HEK293 (cell line): Measurements from ENCODE around the gene PDE4D.

Experiments
- ELK4 ChIP-seq: IDR thresholded peaks from 2 replicates; pipeline ENCODE4 v1.6.1; 2011; ENCODE audit warnings: mild to moderate bottlenecking, low read depth, low read length, borderline replicate concordance
- PRDM1 ChIP-seq: fragments of 450-650 bp; formaldehyde crosslinking; IDR thresholded peaks from 2 replicates; pipeline ENCODE4; 2016; ENCODE audit warnings: missing biosample characterization, missing genetic modification characterization
- RBAK ChIP-seq: fragments of 450-650 bp; formaldehyde crosslinking; IDR thresholded peaks from 2 replicates; pipeline ENCODE4 v1.5.1; 2016; ENCODE audit warnings: missing biosample characterization, missing genetic modification characterization
- REST ChIP-seq: fragments of 450-650 bp; formaldehyde crosslinking; IDR thresholded peaks from 2 replicates; pipeline ENCODE4 v1.5.1; 2016; ENCODE audit warnings: missing biosample characterization, missing genetic modification characterization
- YY2 ChIP-seq: fragments of 450-650 bp; formaldehyde crosslinking; IDR thresholded peaks from 2 replicates; pipeline ENCODE4 v1.5.1; 2016; ENCODE audit warnings: missing biosample characterization, missing genetic modification characterization
- ZFP3 ChIP-seq: fragments of 450-650 bp; formaldehyde crosslinking; IDR thresholded peaks from 2 replicates; pipeline ENCODE4 v1.5.1; 2016; ENCODE audit warnings: low read depth, missing biosample characterization, missing genetic modification characterization
- ZFP41 ChIP-seq: fragments of 450-650 bp; formaldehyde crosslinking; IDR thresholded peaks from 2 replicates; pipeline ENCODE4 v1.5.1; 2016; ENCODE audit warnings: missing biosample characterization, missing genetic modification characterization, borderline replicate concordance
- ZNF121 ChIP-seq: fragments of 450-650 bp; formaldehyde crosslinking; IDR thresholded peaks from 2 replicates; pipeline ENCODE4 v1.5.1; 2016; ENCODE audit warnings: missing biosample characterization, missing genetic modification characterization
- ZNF148 ChIP-seq: fragments of 450-650 bp; formaldehyde crosslinking; IDR thresholded peaks from 2 replicates; pipeline ENCODE4 v1.5.0; 2017; ENCODE audit warnings: missing biosample characterization, missing genetic modification characterization, borderline replicate concordance
- ZNF354C ChIP-seq: fragments of 450-650 bp; formaldehyde crosslinking; IDR thresholded peaks from 2 replicates; pipeline ENCODE4 v1.5.1; 2016; ENCODE audit warnings: missing biosample characterization, missing genetic modification characterization, low read depth, borderline replicate concordance
- ZNF510 ChIP-seq: fragments of 450-650 bp; formaldehyde crosslinking; IDR thresholded peaks from 2 replicates; pipeline ENCODE4 v1.5.1; 2018; ENCODE audit warnings: mild to moderate bottlenecking, missing genetic modification characterization, missing biosample characterization; ENCODE audit not compliant: insufficient replicate concordance
- ZNF513 ChIP-seq: fragments of 450-650 bp; IDR thresholded peaks from 2 replicates; pipeline ENCODE4 v1.5.1; 2018; ENCODE audit warnings: missing biosample characterization, missing genetic modification characterization
- ZNF561 ChIP-seq: fragments of 450-650 bp; IDR thresholded peaks from 2 replicates; pipeline ENCODE4 v1.5.1; 2018; ENCODE audit warnings: missing biosample characterization, missing genetic modification characterization, borderline replicate concordance
- ZNF654 ChIP-seq: fragments of 450-650 bp; formaldehyde crosslinking; IDR thresholded peaks from 2 replicates; pipeline ENCODE4 v1.5.1; 2016; ENCODE audit warnings: low read depth, missing biosample characterization, missing genetic modification characterization
- ZNF707 ChIP-seq: fragments of 450-650 bp; formaldehyde crosslinking; IDR thresholded peaks from 2 replicates; pipeline ENCODE4 v1.5.1; 2016; ENCODE audit warnings: missing biosample characterization, missing genetic modification characterization
- ZNF776 ChIP-seq: fragments of 450-650 bp; formaldehyde crosslinking; IDR thresholded peaks from 2 replicates; pipeline ENCODE4 v1.5.0; 2017; ENCODE audit warnings: missing biosample characterization, missing genetic modification characterization, borderline replicate concordance
- ZSCAN23 ChIP-seq: fragments of 450-650 bp; formaldehyde crosslinking; IDR thresholded peaks from 2 replicates; pipeline ENCODE4 v1.5.1; 2016; ENCODE audit warnings: missing biosample characterization, missing genetic modification characterization
- ZSCAN5A ChIP-seq: fragments of 450-650 bp; formaldehyde crosslinking; IDR thresholded peaks from 2 replicates; pipeline ENCODE4 v1.5.1; 2016; ENCODE audit warnings: missing biosample characterization, missing genetic modification characterization
- TF ChIP-seq, protein P1 (sequence below): fragments of 450-650 bp; formaldehyde crosslinking; IDR thresholded peaks from 2 replicates; pipeline ENCODE4 v1.5.1; 2016; ENCODE audit warnings: missing biosample characterization, missing genetic modification characterization
- TF ChIP-seq, protein P2 (sequence below): fragments of 450-650 bp; formaldehyde crosslinking; IDR thresholded peaks from 2 replicates; pipeline ENCODE4 v1.5.1; 2017; ENCODE audit warnings: missing biosample characterization, missing genetic modification characterization
- TF ChIP-seq, protein P3 (sequence below): fragments of 450-650 bp; formaldehyde crosslinking; optimal IDR thresholded peaks from 2 replicates; pipeline ENCODE3; 2016; ENCODE audit warnings: missing biosample characterization, mild to moderate bottlenecking, missing genetic modification characterization
- TF ChIP-seq, protein P4 (sequence below): fragments of 450-650 bp; formaldehyde crosslinking; IDR thresholded peaks from 2 replicates; pipeline ENCODE4 v1.5.1; 2016; ENCODE audit warnings: missing biosample characterization, missing genetic modification characterization

Gene PDE4D

DNA sequence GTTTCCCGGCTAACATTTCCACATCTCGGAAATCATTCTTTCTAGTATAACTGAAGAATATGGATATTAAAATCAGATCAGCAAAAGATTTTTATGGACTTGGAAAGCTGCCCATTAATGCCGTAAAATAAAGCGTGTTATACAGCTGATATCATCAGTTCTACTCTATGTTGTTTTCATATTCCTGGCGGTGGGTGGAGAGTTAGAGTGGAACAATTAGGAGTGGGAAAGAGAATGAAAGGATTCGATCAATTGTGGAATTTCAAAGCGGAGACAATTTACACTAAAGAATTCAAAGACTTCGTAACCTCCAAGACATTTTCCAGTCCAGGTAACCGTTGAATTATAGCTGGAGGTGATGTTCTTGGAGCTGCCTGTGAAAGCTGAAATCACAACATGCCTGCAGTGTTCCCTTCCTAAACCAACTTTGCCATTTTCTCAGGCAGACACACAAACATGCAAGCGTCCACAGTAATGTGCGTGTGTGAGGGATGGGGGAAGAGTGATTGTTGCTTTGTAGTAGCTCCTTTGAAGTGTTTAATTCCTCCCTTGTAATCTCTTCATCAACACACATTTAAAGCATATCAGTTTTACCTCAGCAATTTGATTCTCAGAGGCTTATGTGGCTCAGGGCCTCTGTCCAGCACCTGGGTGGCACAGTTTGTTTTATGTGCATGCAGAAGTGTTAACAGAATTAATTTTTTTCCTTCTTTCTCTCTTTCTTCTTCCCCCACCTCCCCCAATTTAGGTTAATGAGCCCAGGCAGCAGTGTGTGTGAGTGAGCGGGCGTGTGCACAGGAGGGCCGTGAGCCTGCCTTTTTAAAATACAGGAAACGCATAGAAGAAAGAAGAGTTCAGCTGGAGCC is 766.6 kb downstream of the PDE4D start (continued):
- TF ChIP-seq ZFP41 (tag by site-specific recombination) (no peak), PRDM1 (no peak), ZFP3 (tag by site-specific recombination) (no peak), RBAK (tag by site-specific recombination) (no peak), ELK4 (no peak), ZNF148 (tag by site-specific recombination) (no peak), ZNF707 (tag by site-specific recombination) (no peak), REST (tag by site-specific recombination) (peak; percentile 94), ZNF121 (tag by site-specific recombination) (no peak), ZNF354C (tag by site-specific recombination) (no peak), ZNF513 (tag by site-specific recombination) (no peak), ZSCAN23 (peak; percentile 56; the same call in 1 of the 2 replicates), ZNF561 (no peak), ZNF776 (tag by site-specific recombination) (no peak), YY2 (tag by site-specific recombination) (no peak), ZSCAN5A (tag by site-specific recombination) (no peak), ZNF654 (tag by site-specific recombination) (no peak), ZNF510 (tag by site-specific recombination) (no peak)
- TF ChIP-seq, protein P1, sequence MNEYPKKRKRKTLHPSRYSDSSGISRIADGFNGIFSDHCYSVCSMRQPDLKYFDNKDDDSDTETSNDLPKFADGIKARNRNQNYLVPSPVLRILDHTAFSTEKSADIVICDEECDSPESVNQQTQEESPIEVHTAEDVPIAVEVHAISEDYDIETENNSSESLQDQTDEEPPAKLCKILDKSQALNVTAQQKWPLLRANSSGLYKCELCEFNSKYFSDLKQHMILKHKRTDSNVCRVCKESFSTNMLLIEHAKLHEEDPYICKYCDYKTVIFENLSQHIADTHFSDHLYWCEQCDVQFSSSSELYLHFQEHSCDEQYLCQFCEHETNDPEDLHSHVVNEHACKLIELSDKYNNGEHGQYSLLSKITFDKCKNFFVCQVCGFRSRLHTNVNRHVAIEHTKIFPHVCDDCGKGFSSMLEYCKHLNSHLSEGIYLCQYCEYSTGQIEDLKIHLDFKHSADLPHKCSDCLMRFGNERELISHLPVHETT = peak; percentile 77
- TF ChIP-seq, protein P2, sequence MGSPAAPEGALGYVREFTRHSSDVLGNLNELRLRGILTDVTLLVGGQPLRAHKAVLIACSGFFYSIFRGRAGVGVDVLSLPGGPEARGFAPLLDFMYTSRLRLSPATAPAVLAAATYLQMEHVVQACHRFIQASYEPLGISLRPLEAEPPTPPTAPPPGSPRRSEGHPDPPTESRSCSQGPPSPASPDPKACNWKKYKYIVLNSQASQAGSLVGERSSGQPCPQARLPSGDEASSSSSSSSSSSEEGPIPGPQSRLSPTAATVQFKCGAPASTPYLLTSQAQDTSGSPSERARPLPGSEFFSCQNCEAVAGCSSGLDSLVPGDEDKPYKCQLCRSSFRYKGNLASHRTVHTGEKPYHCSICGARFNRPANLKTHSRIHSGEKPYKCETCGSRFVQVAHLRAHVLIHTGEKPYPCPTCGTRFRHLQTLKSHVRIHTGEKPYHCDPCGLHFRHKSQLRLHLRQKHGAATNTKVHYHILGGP (tag by site-specific recombination) = no peak
- TF ChIP-seq, protein P3, sequence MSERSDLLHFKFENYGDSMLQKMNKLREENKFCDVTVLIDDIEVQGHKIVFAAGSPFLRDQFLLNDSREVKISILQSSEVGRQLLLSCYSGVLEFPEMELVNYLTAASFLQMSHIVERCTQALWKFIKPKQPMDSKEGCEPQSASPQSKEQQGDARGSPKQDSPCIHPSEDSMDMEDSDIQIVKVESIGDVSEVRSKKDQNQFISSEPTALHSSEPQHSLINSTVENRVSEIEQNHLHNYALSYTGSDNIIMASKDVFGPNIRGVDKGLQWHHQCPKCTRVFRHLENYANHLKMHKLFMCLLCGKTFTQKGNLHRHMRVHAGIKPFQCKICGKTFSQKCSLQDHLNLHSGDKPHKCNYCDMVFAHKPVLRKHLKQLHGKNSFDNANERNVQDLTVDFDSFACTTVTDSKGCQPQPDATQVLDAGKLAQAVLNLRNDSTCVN = peak; percentile 25
- TF ChIP-seq, protein P4, sequence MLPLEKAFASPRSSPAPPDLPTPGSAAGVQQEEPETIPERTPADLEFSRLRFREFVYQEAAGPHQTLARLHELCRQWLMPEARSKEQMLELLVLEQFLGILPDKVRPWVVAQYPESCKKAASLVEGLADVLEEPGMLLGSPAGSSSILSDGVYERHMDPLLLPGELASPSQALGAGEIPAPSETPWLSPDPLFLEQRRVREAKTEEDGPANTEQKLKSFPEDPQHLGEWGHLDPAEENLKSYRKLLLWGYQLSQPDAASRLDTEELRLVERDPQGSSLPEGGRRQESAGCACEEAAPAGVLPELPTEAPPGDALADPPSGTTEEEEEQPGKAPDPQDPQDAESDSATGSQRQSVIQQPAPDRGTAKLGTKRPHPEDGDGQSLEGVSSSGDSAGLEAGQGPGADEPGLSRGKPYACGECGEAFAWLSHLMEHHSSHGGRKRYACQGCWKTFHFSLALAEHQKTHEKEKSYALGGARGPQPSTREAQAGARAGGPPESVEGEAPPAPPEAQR (tag by site-specific recombination) = no peak
